Measurements from ENCODE around the gene SNAPC4.
"Not testable (repeated sequence)": the region's sequence is repeated elsewhere in the genome, so short reads cannot be mapped to it uniquely, and the experiment has no call there.

The SNAPC4 gene

GRCh38 chr9:136433849-136434579, 34.0 kb upstream of the SNAPC4 start:
- no peak for DNase-seq

DNA sequence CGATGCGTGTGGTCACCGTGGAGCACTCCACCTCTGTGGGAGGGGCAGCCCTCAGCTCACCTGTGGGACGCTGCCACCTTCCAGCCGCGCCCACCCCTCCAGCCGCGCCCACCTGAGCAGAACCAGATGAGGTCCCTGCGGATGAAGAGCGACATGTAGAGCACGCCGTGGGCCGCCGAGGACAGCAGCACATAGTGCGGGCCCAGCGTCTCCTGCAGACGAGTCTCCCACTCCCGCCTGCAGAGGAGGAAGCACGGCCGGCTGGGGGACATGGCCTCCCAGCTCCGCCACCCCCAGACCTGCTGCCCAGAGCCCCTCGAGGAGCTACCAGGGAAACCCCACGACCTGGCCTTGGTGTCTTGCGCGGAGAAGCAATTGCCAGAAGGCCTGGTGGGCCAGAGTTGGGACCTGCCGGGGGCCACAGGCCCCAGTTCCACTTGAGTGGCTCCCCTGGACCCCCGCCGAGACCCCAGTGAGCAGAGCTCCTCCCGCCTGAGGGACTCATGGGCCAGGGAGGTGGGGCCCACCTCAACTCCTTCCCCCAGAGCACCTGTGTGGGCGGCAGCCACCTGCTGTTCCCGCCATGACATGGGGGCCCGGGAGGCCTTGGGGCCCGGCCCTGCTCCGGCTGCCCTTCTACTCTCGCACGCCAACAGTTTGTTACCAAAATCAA, 33.2 kb upstream of the SNAPC4 start:
- no peak for DNase-seq

GRCh38 chr9:136432591-136432990, 32.6 kb upstream of the SNAPC4 start:
- no peak for DNase-seq

GRCh38 chr9:136431782-136432350, 31.9 kb upstream of the SNAPC4 start:
- DNase-seq: no peak

- no peak for DNase-seq
Measured at GRCh38 chr9:136430588-136431234, 30.7 kb upstream of the SNAPC4 start.

DNA sequence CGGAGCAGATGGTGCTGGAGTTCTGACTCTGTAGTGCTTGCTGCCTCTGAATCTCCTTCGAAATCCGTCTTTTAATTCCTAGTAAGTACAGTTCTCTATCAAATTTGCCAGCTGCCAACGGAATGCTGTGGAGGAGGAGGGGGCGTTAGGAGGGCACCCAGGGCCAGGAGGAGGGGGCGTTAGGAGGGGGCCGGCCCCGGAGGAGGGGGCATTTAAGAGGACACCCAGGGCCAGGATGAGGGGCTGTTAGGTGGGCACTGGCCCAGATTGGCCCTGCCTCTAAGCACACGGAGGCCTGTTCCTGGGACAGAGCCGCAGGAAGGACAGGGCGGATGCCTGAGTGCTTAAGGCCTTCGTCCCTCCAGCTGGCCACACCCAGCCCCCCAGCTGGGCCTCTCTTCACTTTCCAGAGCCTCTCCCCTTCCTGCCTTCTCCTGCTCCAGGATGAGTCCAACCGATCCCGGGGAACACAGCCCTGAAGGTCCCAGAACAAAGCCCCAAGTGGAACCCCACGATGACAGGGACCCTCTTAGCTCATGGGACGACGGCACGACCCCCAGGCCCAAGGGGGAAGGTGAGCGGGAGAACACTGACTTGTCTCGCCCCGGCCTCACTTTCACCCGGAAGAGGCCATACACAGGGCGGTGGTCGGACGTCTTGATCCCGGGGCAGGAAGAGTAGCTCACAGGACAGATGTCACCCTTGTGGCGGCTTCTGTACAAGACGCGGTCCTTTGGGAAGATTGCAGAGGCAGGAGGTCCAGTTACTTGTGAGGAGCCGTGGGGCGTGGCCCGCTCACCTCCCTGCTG, 29.9 kb upstream of the SNAPC4 start:
- DNase-seq: no peak

DNA sequence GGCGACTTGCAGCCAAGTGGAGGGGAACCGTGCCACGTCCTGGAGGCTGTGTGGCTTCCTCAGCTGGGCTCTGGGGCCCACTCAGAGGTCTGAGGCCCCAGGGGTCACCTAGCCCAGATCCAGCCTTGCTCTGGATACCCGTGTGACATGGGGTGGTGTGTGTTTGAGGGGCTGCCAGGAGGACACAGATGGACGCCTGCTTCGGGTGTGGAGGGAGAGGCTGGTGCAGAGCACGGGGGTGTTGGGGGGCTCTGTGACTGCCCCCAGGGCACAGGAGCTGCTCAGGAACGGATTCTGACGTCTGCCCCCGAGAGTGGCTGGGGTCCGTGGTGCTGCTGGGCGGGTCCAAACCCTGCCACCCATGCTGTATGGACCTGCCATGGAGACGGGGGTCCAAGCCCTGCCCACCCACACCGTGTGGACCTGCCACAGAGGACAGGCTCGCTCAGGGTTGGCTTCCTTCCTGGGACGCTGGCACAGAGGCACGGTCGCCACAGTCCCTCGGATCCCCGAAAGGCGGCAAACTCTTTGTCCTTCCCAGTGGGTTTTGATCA, 29.2 kb upstream of the SNAPC4 start:
- no peak for DNase-seq

- no peak for DNase-seq
Measured at GRCh38 chr9:136426787-136427186, 26.8 kb upstream of the SNAPC4 start.

DNA sequence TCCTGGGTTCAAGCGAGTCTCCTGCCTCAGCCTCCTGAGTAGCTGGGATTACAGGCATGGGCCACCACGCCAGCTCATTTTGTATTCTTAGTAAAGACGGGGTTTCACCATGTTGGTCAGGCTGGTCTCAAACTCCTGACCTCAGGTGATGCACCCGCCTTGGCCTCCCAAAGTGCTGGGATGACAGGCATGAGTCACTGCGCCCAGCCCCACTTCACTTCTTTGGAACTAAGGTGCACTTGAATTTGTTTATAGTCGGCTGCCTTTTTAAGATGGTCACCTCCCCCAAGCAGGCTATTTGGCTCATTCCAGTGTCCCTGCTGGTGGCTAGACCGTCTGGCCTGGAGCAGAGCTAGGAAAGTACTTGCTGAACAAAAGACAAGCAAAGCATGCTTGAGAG, 25.4 kb upstream of the SNAPC4 start:
- not testable (repeated sequence) for DNase-seq

- no peak for DNase-seq
Measured at GRCh38 chr9:136424750-136425362, 24.9 kb upstream of the SNAPC4 start.

- DNase-seq: no peak
Measured at GRCh38 chr9:136423432-136424146, 23.6 kb upstream of the SNAPC4 start.

DNA sequence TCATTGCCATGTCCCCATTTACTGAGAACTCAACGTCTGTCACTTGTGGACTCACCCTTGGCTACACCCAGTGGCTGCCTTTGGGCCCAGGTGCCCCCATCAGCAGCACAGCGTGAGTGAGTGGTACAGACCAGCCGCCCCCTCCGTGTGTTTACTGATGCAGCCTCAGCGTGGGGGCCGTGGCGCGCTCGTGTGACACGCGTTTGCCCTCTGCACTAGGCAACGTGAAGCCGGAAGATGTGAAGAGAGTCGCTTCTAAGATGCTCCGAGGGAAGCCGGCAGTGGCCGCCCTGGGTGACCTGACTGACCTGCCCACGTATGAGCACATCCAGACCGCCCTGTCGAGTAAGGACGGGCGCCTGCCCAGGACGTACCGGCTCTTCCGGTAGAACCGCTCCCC, 22.9 kb upstream of the SNAPC4 start:
- DNase-seq: no peak

DNA sequence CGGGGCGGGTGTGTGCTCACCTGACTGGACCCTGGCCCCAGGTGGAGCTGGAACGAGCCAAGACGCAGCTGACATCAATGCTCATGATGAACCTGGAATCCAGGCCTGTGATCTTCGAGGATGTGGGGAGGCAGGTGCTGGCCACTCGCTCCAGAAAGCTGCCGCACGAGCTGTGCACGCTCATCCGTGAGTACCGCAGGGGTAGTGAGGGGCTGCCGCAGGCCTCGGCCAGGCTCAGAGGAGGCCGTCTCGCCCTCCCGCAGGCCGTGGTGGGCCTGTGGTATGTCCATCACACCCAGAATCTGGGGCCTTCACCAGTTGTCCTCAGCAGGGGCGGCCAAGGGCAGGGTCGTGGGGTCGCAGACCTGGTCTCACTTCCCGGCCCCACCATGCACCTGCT, 21.8 kb upstream of the SNAPC4 start:
- DNase-seq: no peak

DNA sequence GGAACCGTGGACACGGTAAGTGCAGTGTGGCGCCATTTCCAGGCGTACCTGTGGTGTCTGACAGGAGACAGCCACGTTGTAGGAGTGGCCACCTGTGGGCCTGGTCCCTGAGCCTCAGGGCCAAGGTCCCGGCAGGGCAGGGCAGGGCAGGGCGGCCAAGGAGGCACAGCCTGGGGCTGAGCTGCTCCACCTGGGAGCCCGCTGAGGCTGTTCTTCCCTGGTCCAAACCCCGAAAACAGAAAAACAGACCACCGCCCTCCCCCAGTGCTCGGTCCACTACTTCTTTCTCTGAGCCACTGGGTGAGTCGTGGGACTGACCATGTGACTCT, 19.1 kb upstream of the SNAPC4 start:
- DNase-seq: no peak

- DNase-seq: no peak
Measured at GRCh38 chr9:136418182-136419091, 18.5 kb upstream of the SNAPC4 start.

GRCh38 chr9:136416914-136417313, 16.9 kb upstream of the SNAPC4 start:
- DNase-seq: no peak

GRCh38 chr9:136416427-136416826, 16.5 kb upstream of the SNAPC4 start:
- DNase-seq: no peak

GRCh38 chr9:136412962-136413361, 13.0 kb upstream of the SNAPC4 start:
- DNase-seq: peak; percentile 12 to 66

- no peak for DNase-seq
Measured at GRCh38 chr9:136411378-136411777, 11.4 kb upstream of the SNAPC4 start.

DNA sequence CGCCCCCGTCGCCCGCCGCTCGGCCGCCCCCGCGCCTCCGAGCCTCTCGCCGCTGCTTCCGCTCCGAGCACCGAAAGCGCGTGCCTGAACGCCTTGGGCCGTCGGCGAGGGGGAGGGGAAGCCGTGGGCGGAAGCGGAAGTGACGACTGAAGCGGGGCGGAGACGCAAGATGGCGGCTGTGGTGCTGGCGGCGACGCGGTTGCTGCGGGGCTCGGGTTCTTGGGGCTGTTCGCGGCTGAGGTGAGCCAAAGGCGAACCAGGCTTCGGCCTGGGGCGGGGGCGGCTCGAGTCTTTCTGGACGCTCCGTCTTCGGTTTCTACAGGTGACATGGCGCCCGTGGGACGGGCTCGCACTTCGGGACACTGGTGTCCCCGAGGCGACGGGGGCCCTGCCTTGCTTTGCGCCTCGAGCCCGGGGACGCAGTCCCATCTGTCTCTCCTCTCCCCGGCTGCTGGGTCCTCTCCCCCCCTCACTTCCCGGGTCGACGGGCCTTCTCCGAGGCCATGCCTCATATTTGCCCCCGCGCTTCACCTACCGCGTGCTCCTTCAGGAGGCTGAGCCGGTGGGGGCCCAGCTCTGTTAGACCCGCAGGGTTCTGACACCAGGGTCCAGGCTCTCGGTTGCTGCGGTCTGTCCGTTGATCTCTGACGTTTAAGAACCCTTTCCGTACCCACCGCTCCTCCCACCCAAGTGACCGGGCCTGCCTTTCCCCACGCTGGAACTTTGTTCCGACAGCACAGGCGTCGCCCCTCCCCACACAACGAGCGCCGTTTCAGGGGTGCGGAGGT, 10.7 kb upstream of the SNAPC4 start, which contains the start of the genes ENTR1 and PMPCA:
Gene ENTR1, minus strand, starts transcription at position 115 of the 788 bp plus-strand sequence. CDS start 217 bp downstream, outside the sequence.
Gene PMPCA, plus strand, starts transcription at position 159 of the 788 bp plus-strand sequence. Its CDS starts 11 bp downstream, at position 170.
- DNase-seq: peak; percentile 30 to 76
